Fibroblast of the aortic adventitia (primary cell): ENCODE measurements around the gene DYNLL2. TPM values are rescaled to one million over a fixed set of nuclear protein-coding genes. Genes with fewer than 3 reads are reported as not detected.

Experiments
- DNase-seq: peaks from one replicate; pipeline ENCODE4 v3.0.0-alpha.2; 2010; ENCODE audit warnings: low read depth
- H3K4me3 ChIP-seq: 2 replicates; pipeline ENCODE4 v1.5.1; 2011; ENCODE audit warnings: low read depth, mild to moderate bottlenecking, control low read depth, low read length, moderate library complexity
- total RNA-seq: library from RNA; depleted of rRNA; stranded (reverse); fragments of >200 nt; gene quantifications from 2 replicates; pipeline ENCODE4 v1.2.3, GENCODE V29; 2012; ENCODE audit warnings: low replicate concordance
- TF ChIP-seq, protein P1 (sequence below): IDR thresholded peaks from 2 replicates; pipeline ENCODE4 v1.5.1; 2011; ENCODE audit warnings: mild to moderate bottlenecking, low read length, control low read depth, inconsistent platforms; ENCODE audit not compliant: insufficient read depth

The DYNLL2 gene
- total RNA-seq, 1 donor: 17.4 TPM

DNA sequence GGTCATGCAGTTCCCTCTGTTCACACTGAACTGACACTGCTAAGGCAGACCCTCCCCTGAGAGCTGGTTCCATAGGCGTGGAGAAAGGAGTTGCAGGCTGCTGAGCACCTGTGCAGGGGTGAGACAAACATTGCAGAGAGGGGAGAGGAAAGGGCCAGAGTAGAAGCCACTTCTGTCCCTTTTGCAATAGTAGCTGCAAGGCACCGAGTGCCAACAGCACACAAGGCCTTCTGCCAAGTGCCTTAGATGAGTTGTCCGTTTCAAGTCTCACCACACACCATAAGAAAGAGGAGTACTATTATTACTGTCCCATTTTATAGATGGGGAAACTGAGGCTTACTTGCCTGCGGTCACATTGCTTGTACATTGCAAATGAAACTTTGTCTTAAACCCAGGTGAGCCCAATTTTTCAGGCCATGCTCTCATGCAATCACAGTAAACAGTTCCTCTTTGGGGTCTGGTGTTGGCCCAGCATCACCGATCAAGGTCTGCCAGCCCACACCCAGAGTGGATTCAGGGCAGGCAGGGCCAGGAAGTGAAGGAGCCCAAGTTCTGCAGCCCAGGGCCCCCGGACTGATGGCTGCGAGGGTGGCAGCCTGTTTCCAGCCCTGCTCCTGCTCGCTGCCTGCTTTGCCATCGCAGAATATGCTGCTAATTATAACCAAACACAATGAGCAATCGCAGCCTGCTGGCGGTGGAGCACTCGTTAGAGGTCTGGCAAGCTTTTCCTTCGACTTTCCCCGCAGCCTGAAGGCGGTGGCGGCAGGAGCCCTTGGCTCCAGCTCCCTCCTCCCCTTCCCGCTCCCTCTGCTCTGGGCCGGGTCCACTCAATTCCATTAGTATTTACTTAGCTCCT, 36.8 kb upstream of the DYNLL2 start:
- no peak overlapping the region for H3K4me3 ChIP-seq
- DNase-seq: no peak
- TF ChIP-seq, protein P1, sequence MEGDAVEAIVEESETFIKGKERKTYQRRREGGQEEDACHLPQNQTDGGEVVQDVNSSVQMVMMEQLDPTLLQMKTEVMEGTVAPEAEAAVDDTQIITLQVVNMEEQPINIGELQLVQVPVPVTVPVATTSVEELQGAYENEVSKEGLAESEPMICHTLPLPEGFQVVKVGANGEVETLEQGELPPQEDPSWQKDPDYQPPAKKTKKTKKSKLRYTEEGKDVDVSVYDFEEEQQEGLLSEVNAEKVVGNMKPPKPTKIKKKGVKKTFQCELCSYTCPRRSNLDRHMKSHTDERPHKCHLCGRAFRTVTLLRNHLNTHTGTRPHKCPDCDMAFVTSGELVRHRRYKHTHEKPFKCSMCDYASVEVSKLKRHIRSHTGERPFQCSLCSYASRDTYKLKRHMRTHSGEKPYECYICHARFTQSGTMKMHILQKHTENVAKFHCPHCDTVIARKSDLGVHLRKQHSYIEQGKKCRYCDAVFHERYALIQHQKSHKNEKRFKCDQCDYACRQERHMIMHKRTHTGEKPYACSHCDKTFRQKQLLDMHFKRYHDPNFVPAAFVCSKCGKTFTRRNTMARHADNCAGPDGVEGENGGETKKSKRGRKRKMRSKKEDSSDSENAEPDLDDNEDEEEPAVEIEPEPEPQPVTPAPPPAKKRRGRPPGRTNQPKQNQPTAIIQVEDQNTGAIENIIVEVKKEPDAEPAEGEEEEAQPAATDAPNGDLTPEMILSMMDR: no peak

DNA sequence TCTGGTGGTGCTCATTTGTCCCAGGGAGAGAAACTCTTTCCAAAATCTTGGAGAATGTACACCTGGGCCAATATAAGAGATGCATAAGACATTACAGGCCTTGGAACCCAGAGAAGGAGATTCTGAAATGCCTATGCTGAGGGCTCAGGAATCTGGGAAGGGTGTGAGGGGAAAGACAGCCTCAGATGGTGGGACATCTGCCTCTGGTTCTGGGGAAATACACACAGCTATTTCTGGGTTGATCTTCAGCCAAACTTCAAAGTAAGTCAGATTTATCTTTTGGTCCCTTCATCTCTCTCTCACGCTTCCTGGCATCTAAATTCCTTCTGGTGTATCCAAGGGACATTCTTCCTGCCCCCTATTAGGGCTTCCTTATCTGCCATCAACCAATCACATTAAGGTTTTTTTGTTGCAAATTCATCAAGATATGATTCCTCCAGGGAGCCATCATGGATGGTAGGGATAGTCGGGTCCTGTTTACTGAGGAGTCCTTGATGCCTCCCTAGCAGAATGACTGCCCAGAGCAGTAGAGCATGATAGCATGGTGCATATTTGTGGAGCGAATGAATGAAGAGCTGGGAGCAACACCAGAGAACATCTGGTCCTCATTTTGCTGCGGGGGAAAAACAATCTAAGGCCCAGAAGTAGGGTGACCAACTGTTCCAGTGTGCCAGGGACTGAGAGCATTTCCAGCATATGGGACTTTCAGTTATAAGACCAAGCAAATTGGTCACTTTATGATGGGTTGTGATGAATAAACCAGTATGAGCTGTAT, 35.7 kb upstream of the DYNLL2 start:
- peak; percentile 11 for DNase-seq
- TF ChIP-seq, protein P1: no peak
- H3K4me3 ChIP-seq: no peak overlapping the region

DNA sequence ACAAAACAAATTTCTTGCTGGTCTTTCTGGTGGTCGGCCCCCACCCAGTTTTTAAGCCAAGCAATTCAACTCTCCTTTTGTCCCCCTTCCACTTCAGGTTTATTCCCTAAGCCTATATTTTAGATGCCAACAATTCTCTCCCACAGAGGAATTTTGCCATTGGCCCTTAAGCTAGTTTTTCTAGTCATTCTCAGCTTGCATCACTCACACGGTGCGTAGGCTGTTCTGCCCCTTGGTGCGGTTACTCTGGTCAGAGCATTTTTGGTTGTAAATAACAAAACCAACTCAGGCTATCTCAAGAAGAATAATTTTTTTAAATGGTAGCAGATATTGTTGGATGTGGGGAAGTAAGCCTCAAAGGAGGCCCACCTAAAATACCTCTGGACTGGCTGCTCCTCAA, 33.7 kb upstream of the DYNLL2 start:
- TF ChIP-seq, protein P1: no peak
- DNase-seq: no peak
- no peak overlapping the region for H3K4me3 ChIP-seq

DNA sequence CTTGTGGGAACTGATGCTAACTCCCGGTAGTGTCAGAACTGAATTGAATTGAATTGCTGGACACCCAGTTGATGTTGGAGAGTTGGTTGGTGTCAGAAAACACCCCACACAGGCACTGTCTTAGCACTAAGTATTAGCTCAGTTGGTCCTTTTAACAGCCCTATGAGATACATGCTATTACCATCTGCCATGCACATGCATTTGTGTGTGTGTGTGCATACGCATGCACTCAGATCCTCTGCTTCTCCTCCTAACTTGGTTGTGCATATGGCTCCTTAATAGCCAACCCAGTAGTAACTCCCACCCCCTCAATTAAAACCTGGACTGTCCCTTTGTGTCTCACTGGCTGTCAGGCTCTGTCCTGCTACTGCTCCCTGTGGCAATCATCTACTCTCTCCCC, 32.3 kb upstream of the DYNLL2 start:
- TF ChIP-seq, protein P1: no peak
- H3K4me3 ChIP-seq: no peak overlapping the region
- DNase-seq: no peak

DNA sequence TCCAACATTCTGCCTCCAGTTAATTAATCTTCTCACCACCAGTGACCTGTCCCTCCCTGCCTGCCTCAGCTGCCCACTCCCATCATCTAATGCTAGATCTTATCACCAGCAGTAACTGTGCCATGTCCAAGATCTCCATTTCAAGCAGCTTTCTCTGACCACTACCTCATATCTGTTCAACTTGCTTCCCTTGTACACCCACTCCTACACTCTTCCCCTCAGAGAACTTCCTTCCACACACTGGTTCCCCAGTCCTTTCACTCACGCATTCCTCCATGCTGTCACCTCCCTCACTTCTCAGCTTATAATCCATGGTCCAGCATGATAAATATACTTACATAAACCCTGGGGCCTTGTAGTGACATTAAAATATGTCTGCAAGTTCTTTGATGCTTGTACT, 31.8 kb upstream of the DYNLL2 start:
- TF ChIP-seq, protein P1: no peak
- no peak overlapping the region for H3K4me3 ChIP-seq
- no peak for DNase-seq

DNA sequence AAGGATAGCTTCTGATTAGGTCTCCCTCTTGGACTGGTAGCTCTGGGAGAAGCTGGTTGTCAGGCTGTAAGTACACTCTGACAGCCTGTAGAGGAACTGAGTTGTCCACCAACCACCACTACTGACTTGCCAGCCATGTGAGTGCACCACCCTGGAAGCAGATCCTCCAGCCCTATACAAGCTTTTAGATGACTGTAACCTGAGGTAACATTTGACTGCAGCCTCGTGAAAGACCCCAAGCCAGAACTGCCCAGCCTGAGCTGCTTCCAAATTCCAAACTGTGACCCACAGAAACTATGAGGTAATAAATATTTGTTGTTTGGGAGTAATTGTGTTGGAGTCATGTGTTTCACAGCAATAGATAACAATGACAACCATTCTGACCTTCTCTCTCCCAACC, 30.8 kb upstream of the DYNLL2 start:
- TF ChIP-seq, protein P1: no peak

More for the DNA sequence above, 30.8 kb upstream of the DYNLL2 start:
- no peak overlapping the region for H3K4me3 ChIP-seq
- DNase-seq: no peak
